HepG2 (cell line): ENCODE results near the gene ZFP82. TPM values are rescaled to one million over a fixed set of nuclear protein-coding genes. Genes with fewer than 3 reads are reported as not detected.

Experiments
- CREB1 ChIP-seq, 2 experiments: fragments of 450-650 bp in 1 of 2; IDR thresholded peaks; 2 replicates each; pipeline ENCODE4 v1.6.1; 2016 to 2017; ENCODE audit warnings: control low read depth in 1 of 2, mild to moderate bottlenecking in 1 of 2, missing compliant biosample characterization in 1 of 2, missing genetic modification characterization in 1 of 2
- DRAP1 ChIP-seq: IDR thresholded peaks from 2 replicates; pipeline ENCODE4 v1.6.1; 2016; ENCODE audit warnings: missing genetic modification reagents, missing compliant biosample characterization
- ELF1 ChIP-seq: sonication (generic); formaldehyde crosslinking; IDR thresholded peaks from 2 replicates; pipeline ENCODE4 v1.4.0; 2020; ENCODE audit warnings: missing genetic modification reagents
- ETS1 ChIP-seq: sonication (generic); formaldehyde crosslinking; IDR thresholded peaks from 2 replicates; pipeline ENCODE4 v1.4.0; 2020; ENCODE audit warnings: missing genetic modification reagents
- FLYWCH1 ChIP-seq: sonication (generic); formaldehyde crosslinking; IDR thresholded peaks from 2 replicates; pipeline ENCODE4 v1.8.1; 2023; ENCODE audit warnings: mild to moderate bottlenecking, missing genetic modification reagents
- HDAC1 ChIP-seq: sonication (generic); formaldehyde crosslinking; IDR thresholded peaks from 2 replicates; pipeline ENCODE4 v1.5.1; 2020; ENCODE audit warnings: mild to moderate bottlenecking, missing genetic modification reagents
- HMGXB4 ChIP-seq, 2 experiments: sonication (generic) in 1 of 2; formaldehyde crosslinking in 1 of 2; IDR thresholded peaks; 2 replicates each; pipeline versions ENCODE4 v1.4.0 to v1.6.1; 2018 to 2020; ENCODE audit warnings: missing genetic modification reagents in 2 of 2, borderline replicate concordance in 1 of 2, low read depth in 1 of 2, mild to moderate bottlenecking in 1 of 2, missing biosample characterization in 1 of 2
- HNF1B ChIP-seq: sonication (generic); formaldehyde crosslinking; IDR thresholded peaks from 2 replicates; pipeline ENCODE4 v1.5.1; 2020; ENCODE audit warnings: mild to moderate bottlenecking, moderate library complexity, missing genetic modification reagents
- NR3C1 ChIP-seq: sonication (generic); formaldehyde crosslinking; IDR thresholded peaks from 2 replicates; pipeline ENCODE4 v1.4.0; 2020; ENCODE audit warnings: missing genetic modification reagents
- TCF7 ChIP-seq: sonication (generic); IDR thresholded peaks from 2 replicates; pipeline ENCODE4 v1.6.1; 2016; ENCODE audit warnings: antibody characterized with exemption, low read depth
- THAP11 ChIP-seq: IDR thresholded peaks from 2 replicates; pipeline ENCODE4 v1.6.1; 2016; ENCODE audit warnings: missing biosample characterization, missing genetic modification reagents
- TMF1 ChIP-seq: sonication (generic); formaldehyde crosslinking; IDR thresholded peaks from 2 replicates; pipeline ENCODE4 v1.8.1; 2022; ENCODE audit warnings: low read depth, missing genetic modification reagents
- TOPORS ChIP-seq: sonication (generic); formaldehyde crosslinking; IDR thresholded peaks from 2 replicates; pipeline ENCODE4 v1.8.0; 2023; ENCODE audit warnings: mild to moderate bottlenecking, missing genetic modification reagents
- ZBED4 ChIP-seq: sonication (generic); formaldehyde crosslinking; IDR thresholded peaks from 2 replicates; pipeline ENCODE4 v1.4.0; 2020; ENCODE audit warnings: missing genetic modification reagents, borderline replicate concordance
- ZMAT3 ChIP-seq: sonication (generic); formaldehyde crosslinking; conservative IDR thresholded peaks from 2 replicates; pipeline ENCODE4 v1.7.0; 2021; ENCODE audit warnings: missing genetic modification reagents
- ZNF33B ChIP-seq: sonication (generic); formaldehyde crosslinking; IDR thresholded peaks from 2 replicates; pipeline ENCODE4 v1.5.1; 2020; ENCODE audit warnings: mild to moderate bottlenecking, missing genetic modification reagents
- ZNF501 ChIP-seq: sonication (generic); formaldehyde crosslinking; IDR thresholded peaks from 2 replicates; pipeline ENCODE4 v1.5.1; 2020; ENCODE audit warnings: mild to moderate bottlenecking, moderate library complexity, missing genetic modification reagents
- ZNF547 ChIP-seq: sonication (generic); formaldehyde crosslinking; IDR thresholded peaks from 2 replicates; pipeline ENCODE4 v1.5.1; 2020; ENCODE audit warnings: mild to moderate bottlenecking, missing genetic modification reagents
- ZNF605 ChIP-seq: sonication (generic); formaldehyde crosslinking; IDR thresholded peaks from 2 replicates; pipeline ENCODE4 v1.8.0; 2022; ENCODE audit warnings: mild to moderate bottlenecking, missing genetic modification reagents
- ZNF891 ChIP-seq: sonication (generic); formaldehyde crosslinking; IDR thresholded peaks from 2 replicates; pipeline ENCODE4 v1.5.0; 2020; ENCODE audit warnings: mild to moderate bottlenecking, missing genetic modification reagents
- polyA plus RNA-seq, 8 experiments: library from polyadenylated mRNA; depleted of rRNA in 3 of 8; stranded (reverse) in 7 of 8; unstranded in 1 of 8; fragments of >200 nt; fragmentation: Illumina TruSeq in 4 of 8; extraction: Trizol in 4 of 8; gene quantifications; 2 replicates each; pipeline versions ENCODE4 v1.2.1 to v1.2.3, GENCODE V29; 2011 to 2016; ENCODE audit warnings: low read depth in 4 of 8, missing spikeins in 1 of 8, mixed read lengths in 1 of 8; ENCODE audit not compliant: insufficient read depth in 1 of 8
- total RNA-seq, 5 experiments: library from RNA; depleted of rRNA; stranded (reverse); fragments of >200 nt; fragmentation: Illumina TruSeq; extraction: Trizol; gene quantifications; 2 replicates each; pipeline ENCODE4 v1.2.3, GENCODE V29; 2016; ENCODE audit warnings: low read depth in 1 of 5

Gene ZFP82
- total and polyA plus RNA-seq, 2 of the 13 experiments (the other 11 are each of a cell fraction or from before 2014, with no cell fraction given): 1.7 to 4.3 TPM

GRCh38 chr19:36418287-36419001, at the start of gene ZFP82 (continued):
- peak in 1 of 2 experiments; percentile 82; a peak in 2 of 4 replicates for TF ChIP-seq HMGXB4 (CRISPR knock-in tag; IDR thresholded peaks at IDR 0.05; ENCODE audit: borderline replicate concordance in 1 of 2, low read depth in 1 of 2)
- 0 out of 2 replicates have a peak, but pooled peaks have one; percentile 36 for TF ChIP-seq ZNF605 (CRISPR knock-in tag)
- no peak for TF ChIP-seq NR3C1
- peak; percentile 71 for TF ChIP-seq THAP11 (CRISPR knock-in tag)
- no peak for TF ChIP-seq ELF1 (CRISPR knock-in tag)
- TF ChIP-seq ZNF33B: no peak
- TF ChIP-seq DRAP1: no peak
- TF ChIP-seq TCF7: no peak
- 0 out of 2 replicates have a peak, but pooled peaks have one; percentile 51 for TF ChIP-seq ZMAT3
- TF ChIP-seq TOPORS (CRISPR knock-in tag): 0 out of 2 replicates have a peak, but pooled peaks have one; percentile 41
- TF ChIP-seq ZNF891: 0 out of 2 replicates have a peak, but pooled peaks have one; percentile 67
- peak; percentile 39; the same call in 1 of the 2 replicates for TF ChIP-seq HNF1B
- 0 out of 2 replicates have a peak, but pooled peaks have one; percentile 30 for TF ChIP-seq TMF1 (CRISPR knock-in tag)
- TF ChIP-seq ZBED4 (CRISPR knock-in tag): 0 out of 2 replicates have a peak, but pooled peaks have one; percentile 39
- TF ChIP-seq FLYWCH1 (CRISPR knock-in tag): no peak
- peak; percentile 59 for TF ChIP-seq HDAC1 (CRISPR knock-in tag)
- TF ChIP-seq CREB1 (IDR thresholded peaks at IDR 0.05): peak; percentile 34; the same call in 1 of the 2 replicates
- no peak for TF ChIP-seq CREB1 (CRISPR knock-in tag; IDR thresholded peaks at IDR 0.05)
- no peak for TF ChIP-seq ETS1
- 0 out of 2 replicates have a peak, but pooled peaks have one; percentile 66 for TF ChIP-seq ZNF501 (CRISPR knock-in tag)
- TF ChIP-seq ZNF547 (CRISPR knock-in tag): peak; percentile 68
